Measurements from ENCODE around the gene ALKBH3. TPM values are rescaled to one million over a fixed set of nuclear protein-coding genes. Genes with fewer than 3 reads are reported as not detected.

Gene ALKBH3
- total RNA-seq, 3 donors from 2014 or later (not counting 1 experiment from before 2014, with no cell fraction given): 24.3 to 30.8 (median 29.6) TPM

- no peak overlapping the region for H3K4me3 Mint-ChIP-seq
- H3K4me3 ChIP-seq (ENCODE audit: low read length): no peak overlapping the region
- H3K27me3 ChIP-seq (ENCODE audit: control insufficient read depth, insufficient read depth, low read length): no peaks in the 10 kb centered on the region
- no peaks in the 10 kb centered on the region for H3K9me3 Mint-ChIP-seq
- no peak for TF ChIP-seq CTCF (IDR thresholded peaks at IDR 0.05)
- H3K9me3 ChIP-seq (ENCODE audit: control insufficient read depth, insufficient read depth, low read length): no peaks in the 10 kb centered on the region
- WGBS (ENCODE audit: insufficient coverage): 72% methylated on average over 2 of the region's 2 CpGs
- H3K27me3 Mint-ChIP-seq (ENCODE audit: low read depth in 2 of 2): no peaks in the 10 kb centered on the region
- DNase-seq (no peak), ATAC-seq (no peak)
- no peaks in the 10 kb centered on the region for H3K4me1 Mint-ChIP-seq
- H3K36me3 ChIP-seq (ENCODE audit: control insufficient read depth, insufficient read depth, low read length): peaks cover 58% of the 10 kb centered on the region
- peaks cover 11% of the 10 kb centered on the region for H3K36me3 Mint-ChIP-seq
- no peak overlapping the region for H3K27ac Mint-ChIP-seq
- intact Hi-C loops (cut with micrococcal nuclease): no loop called here
- H3K4me1 ChIP-seq (ENCODE audit: control insufficient read depth, insufficient read depth, low read length): no peaks in the 10 kb centered on the region
- no peak overlapping the region for H3K27ac ChIP-seq (ENCODE audit: low read length)
Measured at GRCh38 chr11:43916621-43917020, 36.0 kb downstream of the ALKBH3 start.

GRCh38 chr11:43917851-43918250 lies 37.2 kb downstream of the ALKBH3 start:
- Mint-ChIP-seq H3K36me3 (peaks cover 13% of the 10 kb centered on the region), H3K4me1 (no peaks in the 10 kb centered on the region), H3K27ac (no peak overlapping the region), H3K4me3 (no peak overlapping the region), H3K27me3 (ENCODE audit: low read depth in 2 of 2) (no peaks in the 10 kb centered on the region), H3K9me3 (no peaks in the 10 kb centered on the region)
- H3K9me3 ChIP-seq (ENCODE audit: control insufficient read depth, insufficient read depth, low read length): no peaks in the 10 kb centered on the region
- no peaks in the 10 kb centered on the region for H3K27me3 ChIP-seq (ENCODE audit: control insufficient read depth, insufficient read depth, low read length)
- TF ChIP-seq CTCF (IDR thresholded peaks at IDR 0.05): no peak
- DNase-seq: no peak
- H3K36me3 ChIP-seq (ENCODE audit: control insufficient read depth, insufficient read depth, low read length): peaks cover 62% of the 10 kb centered on the region
- no peak overlapping the region for H3K4me3 ChIP-seq (ENCODE audit: low read length)
- H3K27ac ChIP-seq (ENCODE audit: low read length): no peak overlapping the region
- ATAC-seq: no peak
- H3K4me1 ChIP-seq (ENCODE audit: control insufficient read depth, insufficient read depth, low read length): no peaks in the 10 kb centered on the region
- 88% methylated on average over 1 of the region's 1 CpG for WGBS (ENCODE audit: insufficient coverage)
- intact Hi-C loops (cut with micrococcal nuclease): no loop called here

GRCh38 chr11:43918662-43919061 lies 38.0 kb downstream of the ALKBH3 start:
- H3K4me3 ChIP-seq (ENCODE audit: low read length): no peak overlapping the region
- intact Hi-C loops (cut with micrococcal nuclease): no loop called here
- no peak for TF ChIP-seq CTCF (IDR thresholded peaks at IDR 0.05)
- Mint-ChIP-seq H3K4me3 (no peak overlapping the region), H3K27me3 (ENCODE audit: low read depth in 2 of 2) (no peaks in the 10 kb centered on the region), H3K27ac (no peak overlapping the region), H3K4me1 (no peaks in the 10 kb centered on the region), H3K36me3 (peaks cover 13% of the 10 kb centered on the region), H3K9me3 (no peaks in the 10 kb centered on the region)
- no peaks in the 10 kb centered on the region for H3K27me3 ChIP-seq (ENCODE audit: control insufficient read depth, insufficient read depth, low read length)
- H3K36me3 ChIP-seq (ENCODE audit: control insufficient read depth, insufficient read depth, low read length): peaks cover 59% of the 10 kb centered on the region
- H3K9me3 ChIP-seq (ENCODE audit: control insufficient read depth, insufficient read depth, low read length): no peaks in the 10 kb centered on the region
- no peak for ATAC-seq
- no peak overlapping the region for H3K27ac ChIP-seq (ENCODE audit: low read length)
- no peak for DNase-seq
- H3K4me1 ChIP-seq (ENCODE audit: control insufficient read depth, insufficient read depth, low read length): no peaks in the 10 kb centered on the region

- no peak overlapping the region for H3K27ac ChIP-seq (ENCODE audit: low read length)
- ATAC-seq: no peak
- H3K4me1 Mint-ChIP-seq: no peaks in the 10 kb centered on the region
- peaks cover 50% of the 10 kb centered on the region for H3K36me3 ChIP-seq (ENCODE audit: control insufficient read depth, insufficient read depth, low read length)
- H3K4me3 Mint-ChIP-seq: no peak overlapping the region
- intact Hi-C loops (cut with micrococcal nuclease): no loop called here
- no peaks in the 10 kb centered on the region for H3K4me1 ChIP-seq (ENCODE audit: control insufficient read depth, insufficient read depth, low read length)
- no peak for TF ChIP-seq CTCF (IDR thresholded peaks at IDR 0.05)
- DNase-seq: no peak
- no peaks in the 10 kb centered on the region for H3K9me3 ChIP-seq (ENCODE audit: control insufficient read depth, insufficient read depth, low read length)
- H3K4me3 ChIP-seq (ENCODE audit: low read length): no peak overlapping the region
- H3K27me3 ChIP-seq (ENCODE audit: control insufficient read depth, insufficient read depth, low read length): no peaks in the 10 kb centered on the region
- H3K9me3 Mint-ChIP-seq: no peaks in the 10 kb centered on the region
- H3K27me3 Mint-ChIP-seq (ENCODE audit: low read depth in 2 of 2): no peaks in the 10 kb centered on the region
- WGBS (ENCODE audit: insufficient coverage): 95% methylated on average over 14 of the region's 14 CpGs
- H3K27ac Mint-ChIP-seq: no peak overlapping the region
- H3K36me3 Mint-ChIP-seq: peaks cover 13% of the 10 kb centered on the region
Measured at GRCh38 chr11:43919852-43920597, 39.4 kb downstream of the ALKBH3 start.
